OCI-LY1 (cell line): ENCODE measurements around the gene OR52E8.

ENCODE experiments used
- EZH2 ChIP-seq: fragments of 200-600 bp; sonication (generic), shearing (Covaris generic); IDR thresholded peaks from 2 replicates; pipeline ENCODE4 v1.8.0; 2017; ENCODE audit warnings: borderline replicate concordance, mixed run types, mild to moderate bottlenecking, antibody characterized with exemption, low read length, moderate library complexity, mixed read lengths
- TF ChIP-seq, protein P1 (sequence below): fragments of 200-600 bp; sonication (generic), shearing (Covaris generic); IDR thresholded peaks from 2 replicates; pipeline ENCODE4 v1.5.1; 2017; ENCODE audit warnings: mild to moderate bottlenecking, antibody characterized with exemption, low read length, moderate library complexity, mixed read lengths

GRCh38 chr11:5857590-5857989 is at the start of gene OR52E8:
- TF ChIP-seq, protein P1, sequence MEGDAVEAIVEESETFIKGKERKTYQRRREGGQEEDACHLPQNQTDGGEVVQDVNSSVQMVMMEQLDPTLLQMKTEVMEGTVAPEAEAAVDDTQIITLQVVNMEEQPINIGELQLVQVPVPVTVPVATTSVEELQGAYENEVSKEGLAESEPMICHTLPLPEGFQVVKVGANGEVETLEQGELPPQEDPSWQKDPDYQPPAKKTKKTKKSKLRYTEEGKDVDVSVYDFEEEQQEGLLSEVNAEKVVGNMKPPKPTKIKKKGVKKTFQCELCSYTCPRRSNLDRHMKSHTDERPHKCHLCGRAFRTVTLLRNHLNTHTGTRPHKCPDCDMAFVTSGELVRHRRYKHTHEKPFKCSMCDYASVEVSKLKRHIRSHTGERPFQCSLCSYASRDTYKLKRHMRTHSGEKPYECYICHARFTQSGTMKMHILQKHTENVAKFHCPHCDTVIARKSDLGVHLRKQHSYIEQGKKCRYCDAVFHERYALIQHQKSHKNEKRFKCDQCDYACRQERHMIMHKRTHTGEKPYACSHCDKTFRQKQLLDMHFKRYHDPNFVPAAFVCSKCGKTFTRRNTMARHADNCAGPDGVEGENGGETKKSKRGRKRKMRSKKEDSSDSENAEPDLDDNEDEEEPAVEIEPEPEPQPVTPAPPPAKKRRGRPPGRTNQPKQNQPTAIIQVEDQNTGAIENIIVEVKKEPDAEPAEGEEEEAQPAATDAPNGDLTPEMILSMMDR: no peak
- TF ChIP-seq EZH2: no peak
